HG03175 (cell line): Measurements from ENCODE around the gene ANKRD45.
"Not testable (repeated sequence)": the region's sequence is repeated elsewhere in the genome, so short reads cannot be mapped to it uniquely, and the experiment has no call there.

Experiments
- ATAC-seq: cut with Tn5 transposase; IDR thresholded peaks from one replicate; pipeline ENCODE4 v1.9.1; 2021; ENCODE audit warnings: mild to moderate bottlenecking, moderate library complexity; ENCODE audit not compliant: unreplicated experiment

The ANKRD45 gene

DNA sequence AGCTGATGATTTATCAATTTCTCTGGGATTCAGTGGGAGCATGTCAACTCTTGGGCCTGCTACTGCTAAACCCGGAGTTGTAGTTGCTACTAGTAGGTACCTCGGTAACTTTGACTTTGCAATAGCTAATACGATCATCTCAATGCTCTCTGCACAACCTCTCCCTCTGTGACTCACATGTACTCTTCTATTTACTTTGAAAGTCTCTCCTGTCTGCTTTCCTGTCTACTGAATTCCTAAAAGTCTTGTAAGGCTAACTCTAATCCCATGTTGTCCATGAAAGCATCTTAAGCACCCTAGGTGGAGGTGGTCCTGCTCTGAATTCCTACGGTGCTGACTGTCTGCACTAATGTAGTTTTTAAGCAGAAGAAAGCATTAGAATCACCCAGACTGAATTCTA is 96.1 kb downstream of the ANKRD45 start:
- ATAC-seq: no peak

DNA sequence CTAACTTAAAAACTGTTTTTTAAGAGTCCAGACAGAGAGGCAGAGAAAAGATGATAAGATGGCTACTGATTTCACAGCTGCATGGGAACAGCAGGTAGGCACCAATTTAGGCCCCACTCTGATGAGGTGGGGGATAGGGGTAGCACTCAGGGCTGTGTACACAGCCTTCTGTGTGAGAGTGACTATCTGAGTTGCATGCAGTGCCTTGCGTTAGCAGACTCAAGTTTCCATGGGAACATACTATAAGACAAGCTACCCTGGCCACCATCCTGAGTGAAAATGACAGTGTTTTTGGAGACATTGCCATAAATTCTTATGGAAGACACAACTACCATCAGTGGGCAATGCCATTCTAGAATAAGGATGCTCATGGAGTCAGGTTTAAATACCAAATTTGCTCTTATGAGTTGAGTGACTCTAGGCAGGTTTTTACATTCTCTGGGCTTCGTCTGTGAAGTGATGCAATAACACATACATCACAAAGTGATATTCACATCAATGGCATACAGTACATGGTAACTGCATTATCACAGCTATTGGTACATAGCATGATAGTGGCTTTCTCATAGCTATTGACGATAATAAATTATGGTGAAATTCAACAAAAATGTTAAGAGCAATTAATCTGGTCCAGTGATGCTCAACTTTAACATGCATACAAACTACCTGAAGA is 97.3 kb downstream of the ANKRD45 start:
- ATAC-seq: no peak

DNA sequence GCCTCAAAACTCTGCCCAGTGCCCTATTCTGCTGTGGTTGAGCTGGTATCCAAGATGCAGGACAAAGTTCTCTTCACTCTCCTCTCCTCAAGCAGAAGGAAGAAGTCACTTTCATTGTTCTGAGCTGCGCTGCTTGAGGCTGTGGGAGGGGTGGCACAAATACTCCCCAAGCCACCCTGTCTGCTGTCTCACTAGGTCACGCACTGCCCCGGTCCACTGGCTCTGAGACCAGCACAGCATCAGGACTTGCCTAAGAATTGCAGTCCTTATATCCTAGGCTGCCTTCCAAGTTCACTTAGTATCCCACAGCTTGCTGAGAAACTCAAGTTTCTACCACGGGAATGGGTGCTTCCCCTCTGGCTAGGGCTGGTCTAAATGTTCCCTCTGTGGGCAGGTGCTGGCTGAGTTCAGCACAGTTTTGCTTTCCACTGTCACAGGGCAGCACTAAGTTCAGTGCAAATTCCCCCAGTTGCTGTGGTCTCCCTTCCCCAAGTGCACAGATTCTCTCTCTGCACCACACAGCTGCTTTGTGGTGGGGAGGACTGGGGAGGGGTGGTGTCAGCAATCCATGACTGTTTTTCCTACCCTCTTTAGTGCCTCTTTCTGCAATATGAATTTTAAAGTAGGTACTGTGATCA is 99.2 kb downstream of the ANKRD45 start:
- no peak for ATAC-seq

DNA sequence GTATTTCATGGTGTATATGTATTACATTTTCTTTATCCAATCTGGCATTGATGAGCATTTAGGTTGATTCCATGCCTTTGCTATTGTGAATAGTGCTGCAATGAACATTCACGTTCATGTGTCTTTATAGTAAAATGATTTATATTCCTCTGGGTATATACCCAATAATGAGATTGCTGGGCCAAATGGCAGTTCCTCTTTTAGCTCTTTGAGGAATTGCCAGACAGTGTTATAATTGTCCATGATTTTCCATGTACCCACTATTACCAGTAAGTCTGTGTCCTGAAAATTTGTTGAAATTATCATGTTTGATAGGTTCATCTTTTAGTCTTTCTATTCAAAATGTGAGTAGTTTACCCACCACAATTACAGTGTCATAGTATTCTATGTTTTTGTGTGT is 101.2 kb downstream of the ANKRD45 start:
- no peak for ATAC-seq

DNA sequence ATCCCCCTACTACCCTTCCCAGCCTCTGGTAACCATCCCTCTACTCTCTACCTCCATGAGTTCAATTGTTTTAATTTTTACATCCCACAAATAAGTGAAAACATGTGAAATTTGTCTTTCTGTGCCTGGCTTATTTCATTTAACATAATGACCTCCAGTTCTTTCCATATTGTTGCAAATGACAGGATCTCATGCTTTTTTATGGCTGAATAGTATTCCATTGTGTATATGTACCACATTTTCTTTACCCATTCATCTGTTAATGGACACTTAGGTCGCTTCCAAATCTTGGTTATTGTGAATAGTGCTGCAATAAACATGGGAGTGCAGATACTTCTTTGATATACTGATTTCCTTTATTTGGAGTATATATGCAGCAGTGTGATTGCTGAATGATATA is 105.8 kb downstream of the ANKRD45 start:
- not testable (repeated sequence) for ATAC-seq

DNA sequence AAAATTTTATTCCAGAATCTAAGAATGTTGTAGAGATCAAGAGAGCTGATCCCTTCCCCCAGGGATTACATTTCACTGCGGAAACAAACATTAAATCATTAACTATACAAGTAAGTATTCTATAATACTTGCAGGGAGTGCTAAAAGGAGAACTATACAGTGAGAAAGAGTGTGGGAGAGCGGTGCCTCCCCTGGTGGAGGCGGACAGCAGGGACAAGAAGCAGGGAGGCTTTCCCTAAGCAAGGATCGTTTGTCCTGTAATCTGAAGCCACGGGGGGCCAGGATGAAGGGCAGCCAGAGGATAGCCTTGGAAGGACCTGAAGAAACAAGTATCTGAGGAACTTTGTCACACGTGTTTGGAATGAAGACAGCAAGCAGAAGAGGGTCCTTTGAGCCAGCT is 106.8 kb downstream of the ANKRD45 start:
- ATAC-seq: no peak

DNA sequence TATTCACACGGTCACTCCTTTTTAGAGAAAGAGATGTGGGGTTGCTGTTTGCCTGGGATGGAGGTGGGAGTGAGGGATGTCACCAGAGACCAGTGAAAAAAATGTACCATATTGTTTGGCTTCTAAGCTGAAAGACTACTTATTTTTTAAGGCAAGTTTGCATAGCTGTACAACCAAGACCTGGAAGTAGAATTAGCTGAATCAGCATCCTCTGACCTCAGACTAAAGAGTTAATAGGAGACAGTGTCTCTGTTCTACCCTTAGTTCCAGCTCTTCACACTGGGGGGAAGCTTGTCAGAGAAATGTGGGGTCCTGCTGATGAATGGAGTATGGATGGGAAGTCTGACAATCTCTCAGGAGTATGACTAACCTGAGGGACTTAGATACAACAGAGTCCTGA is 108.4 kb downstream of the ANKRD45 start:
- ATAC-seq: no peak

DNA sequence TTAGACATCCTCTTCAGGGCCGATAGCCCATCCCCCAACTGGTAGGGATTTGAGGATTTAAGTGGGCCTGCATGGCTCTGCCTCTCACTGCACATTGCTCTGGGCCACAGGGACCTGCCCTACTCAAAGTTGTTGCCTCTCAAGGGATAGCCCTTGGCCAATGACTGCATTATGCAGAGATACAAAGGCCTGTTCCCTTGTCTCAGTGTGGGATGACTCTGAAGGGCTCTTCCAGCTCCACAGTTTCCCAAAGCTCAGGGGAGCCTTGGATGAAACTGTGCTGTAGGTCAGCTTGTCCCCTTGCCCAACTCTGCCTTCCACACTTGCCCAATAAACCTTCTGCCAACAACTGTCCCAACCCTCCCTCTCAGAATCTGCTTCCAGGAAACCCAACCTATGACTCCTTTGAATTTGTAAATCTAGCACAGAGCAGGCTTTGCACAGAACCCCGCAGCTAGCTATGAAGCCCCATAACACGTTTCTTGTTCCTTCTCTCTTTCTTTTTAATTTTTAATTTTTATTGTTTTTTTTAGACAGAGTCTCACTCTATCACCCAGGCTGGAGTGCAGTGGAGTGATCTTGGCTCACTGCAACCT is 109.3 kb downstream of the ANKRD45 start:
- no peak for ATAC-seq
